ENCODE results near the gene INPP5A.

Gene INPP5A

GRCh38 chr10:132712291-132712690, 174.7 kb downstream of the INPP5A start:
- DNase-seq (ENCODE audit: low read depth in 2 of 2, low spot score in 1 of 2), result no peak

GRCh38 chr10:132712743-132713142, 175.2 kb downstream of the INPP5A start:
- no peak for DNase-seq (ENCODE audit: low read depth in 2 of 2, low spot score in 1 of 2)

- no peak for DNase-seq (ENCODE audit: low read depth in 2 of 2, low spot score in 1 of 2)
Measured at GRCh38 chr10:132713421-132714095, 176.0 kb downstream of the INPP5A start.

- no peak for DNase-seq (ENCODE audit: low read depth in 2 of 2, low spot score in 1 of 2)
Measured at GRCh38 chr10:132714096-132714985, 176.8 kb downstream of the INPP5A start.

GRCh38 chr10:132714986-132715775, 177.6 kb downstream of the INPP5A start:
- DNase-seq (ENCODE audit: low read depth in 2 of 2, low spot score in 1 of 2), result no peak

- DNase-seq (ENCODE audit: low read depth in 2 of 2, low spot score in 1 of 2), result no peak
Measured at GRCh38 chr10:132715776-132716680, 178.4 kb downstream of the INPP5A start.

- DNase-seq (ENCODE audit: low read depth in 2 of 2, low spot score in 1 of 2), result no peak
Measured at GRCh38 chr10:132716691-132717490, 179.3 kb downstream of the INPP5A start.

GRCh38 chr10:132721725-132722124, 184.1 kb downstream of the INPP5A start:
- no peak for DNase-seq (ENCODE audit: low read depth in 2 of 2, low spot score in 1 of 2)

- DNase-seq (ENCODE audit: low read depth in 2 of 2, low spot score in 1 of 2), result no peak
Measured at GRCh38 chr10:132722394-132723329, 185.1 kb downstream of the INPP5A start.

GRCh38 chr10:132723330-132723970, 185.9 kb downstream of the INPP5A start:
- no peak for DNase-seq (ENCODE audit: low read depth in 2 of 2, low spot score in 1 of 2)

GRCh38 chr10:132724446-132724845, 186.9 kb downstream of the INPP5A start:
- DNase-seq (ENCODE audit: low read depth in 2 of 2, low spot score in 1 of 2), result no peak

- DNase-seq (ENCODE audit: low read depth in 2 of 2, low spot score in 1 of 2), result no peak
Measured at GRCh38 chr10:132725202-132725601, 187.6 kb downstream of the INPP5A start.

GRCh38 chr10:132726194-132726593, 188.6 kb downstream of the INPP5A start:
- no peak for DNase-seq (ENCODE audit: low read depth in 2 of 2, low spot score in 1 of 2)

- DNase-seq (ENCODE audit: low read depth in 2 of 2, low spot score in 1 of 2), result no peak
Measured at GRCh38 chr10:132726951-132727350, 189.4 kb downstream of the INPP5A start.

GRCh38 chr10:132727411-132727810, 189.8 kb downstream of the INPP5A start:
- DNase-seq (ENCODE audit: low read depth in 2 of 2, low spot score in 1 of 2), result no peak

- no peak for DNase-seq (ENCODE audit: low read depth in 2 of 2, low spot score in 1 of 2)
Measured at GRCh38 chr10:132728321-132728720, 190.7 kb downstream of the INPP5A start.

- DNase-seq (ENCODE audit: low read depth in 2 of 2, low spot score in 1 of 2), result no peak
Measured at GRCh38 chr10:132728741-132729140, 191.2 kb downstream of the INPP5A start.

Data from stimulated activated CD8-positive, alpha-beta memory T cell treated with anti-CD3 and anti-CD28 coated beads, Interleukin-4, amount 100 ng/mL, for 4 hours (primary cell).